DND-41 (cell line): ENCODE data around the gene TMEM126B.

Source experiments
- ATAC-seq: fragments of 200-7000 bp; cut with Tn5 transposase; 3 replicates; pipeline ENCODE4 v1.9.1; 2021; ENCODE audit warnings: low read depth; ENCODE audit not compliant: insufficient read depth
- DNase-seq: peaks from one replicate; pipeline ENCODE4 v3.0.0-alpha.2; 2020
- H2AFZ ChIP-seq: 2 replicates; pipeline ENCODE4 v1.6.0; 2012; ENCODE audit warnings: low read depth, low read length
- H3K27ac ChIP-seq: 2 replicates; pipeline ENCODE4 v1.5.1; 2012; ENCODE audit warnings: low read length, inconsistent platforms
- H3K27me3 ChIP-seq: fragments of 200-600 bp; sonication (generic); 2 replicates; pipeline ENCODE4 v1.6.0; 2012; ENCODE audit warnings: low read length, mild to moderate bottlenecking, inconsistent platforms; ENCODE audit not compliant: insufficient read depth, poor library complexity
- H3K36me3 ChIP-seq: 2 replicates; pipeline ENCODE4 v1.5.1; 2012; ENCODE audit warnings: low read length, inconsistent platforms; ENCODE audit not compliant: insufficient read depth
- H3K4me1 ChIP-seq: 2 replicates; pipeline ENCODE4 v1.5.1; 2012; ENCODE audit warnings: mild to moderate bottlenecking, low read length; ENCODE audit not compliant: insufficient read depth
- H3K4me2 ChIP-seq: 2 replicates; pipeline ENCODE4 v1.6.0; 2012; ENCODE audit warnings: mild to moderate bottlenecking, moderate library complexity, low read length, inconsistent platforms; ENCODE audit not compliant: insufficient read depth
- H3K4me3 ChIP-seq, 2 experiments: fragments of 200-600 bp in 1 of 2; shearing (Covaris generic) in 1 of 2; 2 replicates each; pipeline ENCODE4 v1.5.1; 2012 to 2016; ENCODE audit warnings: inconsistent platforms in 2 of 2, low read length in 2 of 2, mild to moderate bottlenecking in 2 of 2, low read depth in 1 of 2, moderate library complexity in 1 of 2
- H3K79me2 ChIP-seq: 2 replicates; pipeline ENCODE4 v1.6.0; 2012; ENCODE audit warnings: low read length, inconsistent platforms; ENCODE audit not compliant: insufficient read depth
- H3K9ac ChIP-seq: 2 replicates; pipeline ENCODE4 v1.6.0; 2012; ENCODE audit warnings: low read depth, mild to moderate bottlenecking, inconsistent platforms, low read length, moderate library complexity
- H3K9me3 ChIP-seq: 2 replicates; pipeline ENCODE4 v1.5.1; 2012; ENCODE audit warnings: low read length, moderate library complexity, mild to moderate bottlenecking, inconsistent platforms; ENCODE audit not compliant: insufficient read depth, severe bottlenecking
- H4K20me1 ChIP-seq: 2 replicates; pipeline ENCODE4 v1.6.0; 2012; ENCODE audit warnings: low read length; ENCODE audit not compliant: insufficient read depth
- EZH2 ChIP-seq: IDR thresholded peaks from 3 replicates; pipeline ENCODE4 v1.6.1; 2012; ENCODE audit warnings: borderline replicate concordance, low read depth, mild to moderate bottlenecking, moderate library complexity, low read length, inconsistent platforms; ENCODE audit not compliant: severe bottlenecking
- TF ChIP-seq, protein P1 (sequence below): IDR thresholded peaks from 2 replicates; pipeline ENCODE4 v1.5.1; 2012; ENCODE audit warnings: borderline replicate concordance, low read length, moderate library complexity, mild to moderate bottlenecking; ENCODE audit not compliant: poor library complexity, severe bottlenecking; ENCODE audit errors: extremely low read depth

TMEM126B gene

DNA sequence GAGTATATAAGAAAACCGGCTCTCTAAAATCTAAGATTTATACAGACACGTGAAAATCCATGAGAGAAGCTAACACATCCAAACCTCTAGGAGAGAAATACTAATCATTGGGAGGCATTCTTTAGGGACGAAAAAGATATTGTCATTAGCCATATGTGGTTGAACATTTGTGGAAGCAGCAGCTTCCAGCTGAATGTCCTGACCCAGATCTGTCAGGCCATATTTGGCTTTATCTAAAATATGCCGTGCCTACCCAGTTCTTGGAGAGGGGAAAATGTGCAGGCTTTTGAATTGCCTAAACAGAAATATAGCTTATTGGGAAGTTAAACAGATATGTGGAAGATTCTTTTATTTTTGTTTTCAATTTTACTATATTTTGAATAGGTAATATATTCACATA lies 51.2 kb downstream of the TMEM126B start:
- TF ChIP-seq EZH2 = no peak
- TF ChIP-seq, protein P1, sequence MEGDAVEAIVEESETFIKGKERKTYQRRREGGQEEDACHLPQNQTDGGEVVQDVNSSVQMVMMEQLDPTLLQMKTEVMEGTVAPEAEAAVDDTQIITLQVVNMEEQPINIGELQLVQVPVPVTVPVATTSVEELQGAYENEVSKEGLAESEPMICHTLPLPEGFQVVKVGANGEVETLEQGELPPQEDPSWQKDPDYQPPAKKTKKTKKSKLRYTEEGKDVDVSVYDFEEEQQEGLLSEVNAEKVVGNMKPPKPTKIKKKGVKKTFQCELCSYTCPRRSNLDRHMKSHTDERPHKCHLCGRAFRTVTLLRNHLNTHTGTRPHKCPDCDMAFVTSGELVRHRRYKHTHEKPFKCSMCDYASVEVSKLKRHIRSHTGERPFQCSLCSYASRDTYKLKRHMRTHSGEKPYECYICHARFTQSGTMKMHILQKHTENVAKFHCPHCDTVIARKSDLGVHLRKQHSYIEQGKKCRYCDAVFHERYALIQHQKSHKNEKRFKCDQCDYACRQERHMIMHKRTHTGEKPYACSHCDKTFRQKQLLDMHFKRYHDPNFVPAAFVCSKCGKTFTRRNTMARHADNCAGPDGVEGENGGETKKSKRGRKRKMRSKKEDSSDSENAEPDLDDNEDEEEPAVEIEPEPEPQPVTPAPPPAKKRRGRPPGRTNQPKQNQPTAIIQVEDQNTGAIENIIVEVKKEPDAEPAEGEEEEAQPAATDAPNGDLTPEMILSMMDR = no peak
- no peaks in the 10 kb centered on the region for H4K20me1 ChIP-seq
- no peak for ATAC-seq

GRCh38 chr11:85680897-85681296 lies 52.5 kb downstream of the TMEM126B start:
- Histone ChIP-seq H3K36me3 (no peaks in the 10 kb centered on the region), H4K20me1 (no peaks in the 10 kb centered on the region), H3K9me3 (no peaks in the 10 kb centered on the region), H3K79me2 (no peaks in the 10 kb centered on the region), H3K9ac (no peak overlapping the region), H3K4me2 (no peak overlapping the region), H3K4me3 (no peak overlapping the region), H3K27ac (no peak overlapping the region), H2AFZ (no peak overlapping the region), H3K27me3 (peaks cover 37% of the 10 kb centered on the region), H3K4me1 (no peaks in the 10 kb centered on the region)
- TF ChIP-seq, protein P1 = no peak
- ATAC-seq = peak; percentile 39
- no peak for DNase-seq

More for the DNA sequence above, 51.2 kb downstream of the TMEM126B start:
- H3K4me3 ChIP-seq = no peak overlapping the region
- peaks cover 38% of the 10 kb centered on the region for H3K27me3 ChIP-seq
- no peak overlapping the region for H3K9ac ChIP-seq
- no peak overlapping the region for H3K27ac ChIP-seq
- H3K4me1 ChIP-seq = no peaks in the 10 kb centered on the region
- no peak overlapping the region for H3K4me2 ChIP-seq
- H2AFZ ChIP-seq = no peak overlapping the region
- no peaks in the 10 kb centered on the region for H3K9me3 ChIP-seq
- no peaks in the 10 kb centered on the region for H3K79me2 ChIP-seq
- no peaks in the 10 kb centered on the region for H3K36me3 ChIP-seq
- no peak for DNase-seq

- no peak overlapping the region for H3K4me3 ChIP-seq
- no peak overlapping the region for H2AFZ ChIP-seq
- no peaks in the 10 kb centered on the region for H3K9me3 ChIP-seq
- DNase-seq (no peak), ATAC-seq (no peak)
- no peak overlapping the region for H3K27ac ChIP-seq
- H3K36me3 ChIP-seq = no peaks in the 10 kb centered on the region
- peaks cover 32% of the 10 kb centered on the region for H3K27me3 ChIP-seq
- no peaks in the 10 kb centered on the region for H3K4me1 ChIP-seq
- TF ChIP-seq, protein P1 = no peak
- no peak for TF ChIP-seq EZH2
- H3K9ac ChIP-seq = no peak overlapping the region
- no peaks in the 10 kb centered on the region for H4K20me1 ChIP-seq
- no peaks in the 10 kb centered on the region for H3K79me2 ChIP-seq
- no peak overlapping the region for H3K4me2 ChIP-seq
These were observed 54.2 kb downstream of the TMEM126B start for GRCh38 chr11:85682330-85683305.
